GM18873 (cell line): ENCODE measurements around the gene FGFRL1.

Experiments used
- ATAC-seq: cut with Tn5 transposase; IDR thresholded peaks from one replicate; pipeline ENCODE4 v1.9.1; 2021; ENCODE audit warnings: mild to moderate bottlenecking, moderate library complexity, moderate number of reproducible peaks; ENCODE audit not compliant: unreplicated experiment, low FRiP score

Gene FGFRL1

GRCh38 chr4:1021386-1022050 is 10.1 kb downstream of the FGFRL1 start:
- peak; percentile 67 for ATAC-seq

GRCh38 chr4:1022051-1022738 is 10.8 kb downstream of the FGFRL1 start:
- ATAC-seq = no peak

- ATAC-seq = no peak
Observed at GRCh38 chr4:1022739-1023066, 11.3 kb downstream of the FGFRL1 start.

DNA sequence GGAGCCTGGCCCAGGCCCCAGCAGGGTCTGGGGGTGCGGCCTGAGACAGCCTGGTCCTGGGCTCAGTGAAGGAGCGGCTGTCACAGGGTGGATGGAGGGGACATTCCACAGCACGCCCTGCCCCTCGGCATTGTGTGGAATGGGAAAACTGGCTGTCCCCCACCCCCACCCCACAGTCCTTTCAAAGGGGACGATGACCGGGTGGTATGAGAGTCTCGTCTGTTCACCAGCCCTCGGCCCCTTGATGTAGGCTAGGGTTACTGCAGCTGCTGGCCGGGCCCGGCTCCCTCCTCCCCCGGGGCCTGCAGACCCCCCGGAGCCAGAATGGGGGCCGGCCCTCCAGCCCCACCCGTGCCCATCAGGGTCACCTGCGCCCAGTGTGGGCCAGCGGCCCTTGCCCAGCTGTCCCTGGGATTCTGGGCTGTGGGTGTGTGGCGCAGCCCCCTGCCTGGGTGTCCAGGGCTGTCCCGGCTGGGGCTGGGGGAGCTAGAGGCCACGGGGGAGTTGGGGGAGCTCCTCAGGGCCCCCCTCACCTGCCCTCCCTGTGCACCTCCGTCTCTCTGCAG is 11.7 kb downstream of the FGFRL1 start:
- ATAC-seq = no peak

GRCh38 chr4:1023895-1024740 is 12.7 kb downstream of the FGFRL1 start:
- ATAC-seq = no peak

- no peak for ATAC-seq
Observed at GRCh38 chr4:1024882-1025545, 13.6 kb downstream of the FGFRL1 start.

DNA sequence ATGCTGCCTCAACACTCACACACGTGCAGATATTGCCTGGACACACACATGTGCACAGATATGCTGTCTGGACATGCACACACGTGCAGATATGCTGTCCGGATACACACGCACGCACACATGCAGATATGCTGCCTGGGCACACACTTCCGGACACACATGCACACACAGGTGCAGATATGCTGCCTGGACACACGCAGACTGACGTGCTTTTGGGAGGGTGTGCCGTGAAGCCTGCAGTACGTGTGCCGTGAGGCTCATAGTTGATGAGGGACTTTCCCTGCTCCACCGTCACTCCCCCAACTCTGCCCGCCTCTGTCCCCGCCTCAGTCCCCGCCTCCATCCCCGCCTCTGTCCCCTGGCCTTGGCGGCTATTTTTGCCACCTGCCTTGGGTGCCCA is 14.7 kb downstream of the FGFRL1 start:
- no peak for ATAC-seq

GRCh38 chr4:1027219-1027914 is 15.9 kb downstream of the FGFRL1 start:
- ATAC-seq = no peak

DNA sequence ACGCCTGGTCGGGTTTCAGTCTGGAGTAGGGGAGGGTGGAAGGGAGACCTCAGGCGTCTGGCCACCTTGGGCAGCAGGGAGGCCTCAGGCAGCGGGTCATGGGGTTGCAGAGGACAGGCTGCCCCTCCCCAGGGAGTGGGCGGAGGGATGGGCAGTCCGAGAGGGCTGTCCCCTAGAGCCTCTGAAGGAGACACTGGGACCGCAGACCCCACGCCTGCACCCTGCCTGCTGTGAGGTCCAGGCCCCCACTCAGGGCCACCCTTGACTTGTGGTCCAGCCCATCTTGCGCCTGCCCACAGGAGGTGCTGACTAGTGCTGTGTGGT is 16.5 kb downstream of the FGFRL1 start:
- ATAC-seq = no peak

DNA sequence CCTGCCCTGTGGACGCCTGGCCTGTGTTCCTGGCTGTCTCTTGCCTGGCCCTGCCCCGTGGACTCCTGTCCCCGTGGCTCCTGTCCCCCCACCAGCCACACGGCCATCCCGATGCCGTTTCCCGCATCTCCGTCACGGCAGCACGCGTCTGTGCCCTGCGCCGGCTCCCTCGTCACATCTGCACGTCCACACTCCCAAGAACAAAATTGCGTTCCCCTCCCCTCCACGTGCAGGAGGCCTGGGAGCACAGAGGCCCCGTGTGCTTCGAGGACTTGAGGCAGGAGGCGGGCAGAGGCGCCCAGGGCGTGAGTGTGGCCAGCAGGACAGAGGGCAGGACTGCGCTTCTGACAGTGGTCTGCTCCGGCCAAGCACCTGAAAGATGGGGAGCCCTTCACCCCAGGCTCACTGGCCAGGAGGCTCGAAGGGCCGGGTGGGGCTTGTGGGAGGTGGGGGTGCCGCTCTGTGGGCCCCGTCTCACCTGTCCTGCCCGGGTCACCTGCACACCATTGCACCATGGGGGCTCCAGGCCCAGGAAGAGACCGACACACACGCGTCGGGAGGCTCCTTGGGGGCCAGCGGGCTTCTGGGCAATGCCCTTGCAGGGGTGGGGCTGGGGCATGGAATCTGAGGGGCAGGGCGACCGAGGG is 17.3 kb downstream of the FGFRL1 start:
- ATAC-seq = no peak

DNA sequence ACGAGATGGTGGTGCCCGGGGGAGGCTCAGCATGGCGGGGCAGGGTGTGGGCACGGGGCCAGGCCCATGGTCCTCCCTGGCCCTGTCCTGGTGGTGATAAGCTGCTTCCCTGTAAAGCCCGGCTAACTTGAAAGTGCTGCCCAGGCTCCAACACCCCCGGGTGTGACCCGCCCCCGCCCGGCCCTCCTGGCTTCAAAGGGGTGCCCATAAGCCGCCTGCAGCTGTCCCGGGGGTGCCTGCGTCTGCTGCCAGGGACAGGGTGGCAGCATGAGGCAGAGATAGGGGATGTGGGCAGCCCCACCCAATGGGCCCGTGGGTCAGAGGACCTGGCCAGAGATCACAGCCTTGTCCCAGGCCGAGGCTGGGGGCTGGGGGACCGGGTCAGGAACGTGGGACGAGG is 18.1 kb downstream of the FGFRL1 start:
- ATAC-seq = no peak

GRCh38 chr4:1030031-1030430 is 18.6 kb downstream of the FGFRL1 start:
- ATAC-seq = no peak

DNA sequence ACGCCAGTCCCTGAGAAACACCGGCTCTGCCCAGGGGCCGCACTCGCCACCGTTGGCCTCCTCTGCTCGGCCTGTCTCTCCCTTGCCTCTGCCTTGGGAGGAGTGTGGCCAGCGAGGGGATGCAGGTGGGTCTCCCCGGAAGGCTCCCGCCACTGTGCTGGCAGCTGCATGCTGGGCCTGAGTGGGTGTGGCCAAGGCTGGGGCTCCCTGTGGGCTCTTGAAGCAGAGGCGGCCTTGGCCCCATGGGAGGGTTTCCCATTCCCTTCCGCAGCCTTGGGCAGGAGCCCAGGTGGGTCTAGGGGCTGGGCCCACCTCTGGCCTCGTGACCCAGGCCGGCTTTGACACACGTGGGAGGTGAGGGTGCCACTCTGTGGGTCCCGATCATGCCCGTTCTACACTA is 19.1 kb downstream of the FGFRL1 start:
- no peak for ATAC-seq

DNA sequence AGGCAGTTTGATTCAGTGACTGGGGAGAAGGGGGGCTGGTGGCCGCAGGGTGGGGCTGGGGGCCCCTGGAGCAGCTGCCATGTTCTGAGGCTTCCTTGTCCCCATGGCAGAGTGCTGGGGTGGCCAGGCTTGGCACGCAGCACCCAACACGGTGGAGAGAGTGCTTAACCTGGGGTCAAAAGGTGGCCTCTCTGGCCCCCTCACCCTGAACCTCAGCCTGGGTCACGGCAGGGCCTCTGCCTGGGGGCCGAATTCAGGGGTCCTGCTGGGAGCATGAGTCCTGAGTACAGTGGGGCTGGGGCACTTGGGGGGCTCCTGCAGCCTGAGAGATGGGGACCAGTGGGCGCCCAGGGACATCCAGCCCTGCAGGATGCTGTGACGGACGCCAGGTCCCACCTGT is 19.9 kb downstream of the FGFRL1 start:
- no peak for ATAC-seq

- no peak for ATAC-seq
Observed at GRCh38 chr4:1031956-1032795, 20.8 kb downstream of the FGFRL1 start.

DNA sequence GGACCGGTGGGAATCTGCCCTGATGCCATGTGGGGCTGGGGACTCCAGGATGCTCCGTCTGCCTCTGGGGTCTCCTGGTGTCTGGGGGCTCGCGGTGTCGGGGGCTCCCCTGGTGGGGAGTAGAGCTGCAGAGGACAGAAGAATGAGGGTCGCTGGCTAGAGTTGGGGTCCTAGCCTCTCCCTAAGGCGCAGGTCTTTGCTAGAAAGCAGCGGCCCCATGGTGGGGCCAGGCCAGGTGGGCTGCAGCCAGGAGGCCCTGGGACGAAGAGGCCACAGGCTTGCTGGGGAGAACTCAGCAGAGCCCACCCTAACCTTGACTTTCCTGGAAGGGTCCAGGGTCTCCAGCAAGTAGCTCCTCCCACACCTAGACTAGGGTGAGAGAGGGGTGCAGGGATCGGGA is 21.4 kb downstream of the FGFRL1 start:
- ATAC-seq = no peak

- no peak for ATAC-seq
Observed at GRCh38 chr4:1033840-1034551, 22.6 kb downstream of the FGFRL1 start.

- no peak for ATAC-seq
Observed at GRCh38 chr4:1035510-1035909, 24.1 kb downstream of the FGFRL1 start.
